Neural cell (in vitro differentiated cells): ENCODE data around the gene HVCN1.

Source experiments
- CTCF ChIP-seq: fragments of 450-650 bp; IDR thresholded peaks from 2 replicates; pipeline ENCODE4 v1.5.1; 2014; ENCODE audit warnings: antibody characterized with exemption, mild to moderate bottlenecking, moderate library complexity; ENCODE audit not compliant: poor library complexity, severe bottlenecking
- EZH2 ChIP-seq: fragments of 200-600, 300-800 bp; shearing (Covaris generic), sonication (generic); IDR thresholded peaks from 2 replicates; pipeline ENCODE4 v1.6.1; 2014; ENCODE audit warnings: antibody characterized with exemption, low read length, borderline replicate concordance, mild to moderate bottlenecking; ENCODE audit not compliant: insufficient read depth, poor library complexity, severe bottlenecking
- POLR2AphosphoS5 ChIP-seq: IDR thresholded peaks from 2 replicates; pipeline ENCODE4 v1.6.1; 2012

- TF ChIP-seq CTCF (no peak), EZH2 (no peak), POLR2AphosphoS5 (no peak)
Observed at GRCh38 chr12:110638796-110639195, 50.1 kb downstream of the HVCN1 start.
